Measurements from ENCODE around the gene TM9SF1.
A peak's percentile ranks its signal among the peaks of the same experiment; 100 is the strongest.
"Not testable (repeated sequence)": the region's sequence is repeated elsewhere in the genome, so short reads cannot be mapped to it uniquely, and the experiment has no call there.

TM9SF1 gene

DNA sequence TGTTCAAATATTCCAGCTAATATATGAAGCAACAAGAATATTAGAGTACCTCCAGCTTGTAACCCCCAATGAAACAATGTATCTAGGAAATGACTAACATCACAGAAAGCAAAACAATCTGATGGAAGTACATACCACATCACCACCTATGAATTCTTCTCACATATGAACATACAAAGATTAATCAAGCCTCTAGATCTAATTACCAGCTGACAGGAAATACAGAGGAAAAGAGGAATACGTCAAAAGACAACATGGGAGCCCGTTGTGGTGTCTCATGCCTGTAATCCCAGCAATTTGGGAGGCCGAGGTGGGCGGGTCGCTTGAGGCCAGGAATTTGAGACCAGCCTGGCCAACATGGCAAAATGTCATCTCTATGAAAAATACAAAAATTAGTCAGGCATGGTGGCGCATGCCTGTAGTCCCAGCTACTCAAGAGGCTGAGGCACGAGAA, 29.4 kb upstream of the TM9SF1 start:
- DNase-seq = no peak

DNA sequence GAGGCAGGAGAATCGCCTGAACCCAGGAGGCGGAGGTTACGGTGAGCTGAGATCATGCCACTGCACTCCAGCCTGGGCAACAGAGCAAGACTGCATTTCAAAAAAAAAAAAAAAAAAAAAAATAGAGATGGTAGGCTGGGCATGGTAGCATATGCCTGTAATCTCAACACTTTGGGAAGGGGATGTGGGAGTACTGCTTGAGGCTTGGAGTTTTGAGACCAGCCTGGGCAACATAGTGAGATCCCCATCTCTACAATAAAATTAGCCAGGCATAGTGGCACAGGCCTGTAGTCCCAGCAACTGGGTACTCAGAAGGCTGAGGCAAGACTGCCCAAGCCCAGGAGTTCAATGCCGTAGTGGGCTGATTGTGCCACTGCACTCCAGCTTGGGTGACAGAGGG, 27.7 kb upstream of the TM9SF1 start:
- DNase-seq = not testable (repeated sequence)

DNA sequence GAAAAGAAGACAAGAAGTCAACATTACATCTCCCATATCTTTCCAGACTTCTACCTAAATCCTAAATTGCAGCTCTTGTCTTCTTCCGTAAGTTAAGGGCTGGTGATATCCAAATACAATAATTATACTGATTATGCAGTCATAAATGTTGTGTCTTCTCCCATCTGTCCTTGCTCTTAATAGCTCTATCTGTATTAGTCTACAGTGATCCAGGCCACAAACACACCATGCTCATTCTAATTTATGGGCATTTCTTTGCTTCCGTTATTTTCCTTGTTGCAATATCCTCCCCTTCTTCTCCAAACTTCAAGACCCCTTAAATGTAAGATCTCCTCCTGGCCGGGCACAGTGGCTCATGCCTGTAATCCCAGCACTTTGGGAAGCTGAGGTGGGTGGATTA, 24.3 kb upstream of the TM9SF1 start:
- no peak for DNase-seq

DNA sequence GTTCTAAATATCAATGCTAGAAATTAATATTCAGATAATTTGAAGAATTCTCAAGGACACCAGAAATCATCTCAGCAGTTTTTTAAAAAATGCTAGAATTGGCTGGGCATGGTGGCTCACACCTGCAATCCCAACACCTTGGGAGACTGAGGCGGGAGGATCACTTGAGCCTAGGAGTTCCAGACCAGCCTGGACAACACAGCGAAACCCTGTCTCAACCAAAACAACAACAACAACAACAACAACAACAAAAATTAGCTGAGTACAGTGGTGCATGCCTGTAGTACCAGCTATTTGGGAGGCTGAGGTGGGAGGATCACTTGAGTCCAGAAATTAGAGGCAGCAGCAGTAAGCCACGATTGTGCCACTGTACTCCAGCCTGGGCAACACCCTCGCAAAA, 23.8 kb upstream of the TM9SF1 start:
- DNase-seq = no peak

DNA sequence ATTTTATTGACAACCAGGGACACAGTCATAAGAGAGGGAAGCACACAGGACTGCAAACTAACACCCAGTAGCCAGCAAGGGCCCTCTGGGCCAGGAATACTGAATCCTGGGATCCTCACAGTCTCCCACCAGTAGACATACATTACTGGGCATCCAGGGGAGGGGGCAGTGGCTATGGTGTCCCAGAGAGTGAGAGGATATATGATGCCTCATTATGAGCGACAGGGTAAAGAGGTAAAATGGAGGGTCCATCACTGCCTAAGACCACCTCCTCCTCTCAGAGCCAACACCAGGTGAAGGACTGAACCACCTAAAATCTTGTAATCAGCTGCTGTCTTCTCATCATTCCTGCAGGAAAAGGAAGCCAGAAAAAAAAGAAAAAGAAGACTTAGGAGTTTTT, 21.6 kb upstream of the TM9SF1 start:
- not testable (repeated sequence) for DNase-seq

DNA sequence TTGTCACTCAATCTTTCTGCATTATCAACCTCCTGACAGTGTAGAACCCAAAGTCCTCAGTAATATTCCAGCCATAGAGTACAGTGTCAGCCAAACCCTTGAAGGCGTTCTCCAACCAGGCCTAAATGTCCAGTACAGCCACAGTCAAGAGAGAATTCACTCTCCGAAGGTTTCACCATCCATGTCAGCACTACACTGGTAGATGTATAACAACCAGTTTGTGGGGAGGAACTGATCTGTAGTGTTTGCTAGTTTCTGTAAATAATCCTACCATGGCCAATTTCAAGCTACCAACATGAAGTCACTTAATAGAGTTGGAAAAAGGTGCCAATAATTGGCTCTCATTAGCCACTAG, 21.1 kb upstream of the TM9SF1 start:
- DNase-seq = no peak

DNA sequence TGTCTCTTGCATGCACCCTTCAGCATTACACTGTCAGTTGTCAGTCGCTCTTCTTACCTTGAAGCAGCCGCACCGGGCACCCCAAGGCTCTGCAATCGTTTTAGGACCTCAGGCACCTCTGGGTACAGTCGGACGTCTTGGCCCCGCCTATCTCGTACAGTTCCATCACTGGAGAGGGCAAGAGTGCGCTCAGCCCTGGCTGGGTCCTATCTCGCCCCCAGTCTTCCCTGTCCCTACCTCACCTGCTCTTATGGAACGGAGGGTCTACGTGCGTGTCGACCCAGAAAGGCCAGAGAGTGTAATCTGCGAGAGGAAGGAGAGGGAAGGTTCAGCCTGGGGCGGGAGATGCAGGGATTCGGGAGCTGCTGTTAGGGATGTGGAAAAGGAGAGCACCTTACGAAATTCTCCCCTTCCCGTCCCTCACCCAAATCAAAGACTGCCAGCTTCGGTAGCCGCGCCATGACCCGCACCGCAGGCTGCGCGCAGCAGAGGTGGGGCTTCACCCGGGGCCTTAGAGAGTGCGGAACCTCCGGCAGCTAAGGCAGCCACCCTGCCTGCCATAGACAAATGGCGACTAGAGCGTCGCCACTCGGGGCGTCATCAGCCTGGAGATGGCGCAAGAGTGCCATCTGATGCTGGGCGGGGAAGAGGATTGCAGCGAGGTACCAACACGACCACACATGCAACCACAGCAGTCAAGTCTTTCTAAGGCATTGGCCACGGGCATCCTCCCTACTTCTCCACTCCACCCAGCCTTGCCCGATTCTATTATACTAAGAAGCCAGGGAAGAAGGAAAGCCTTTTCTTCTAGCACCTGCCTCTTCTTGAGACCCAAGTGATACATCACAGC, 20.5 kb upstream of the TM9SF1 start, which contains the start of gene MDP1:
Gene MDP1, minus strand, starts transcription at position 572 of the 850 bp plus-strand sequence. Its CDS starts 111 bp downstream, at position 461.
- DNase-seq = peak; percentile 86

DNA sequence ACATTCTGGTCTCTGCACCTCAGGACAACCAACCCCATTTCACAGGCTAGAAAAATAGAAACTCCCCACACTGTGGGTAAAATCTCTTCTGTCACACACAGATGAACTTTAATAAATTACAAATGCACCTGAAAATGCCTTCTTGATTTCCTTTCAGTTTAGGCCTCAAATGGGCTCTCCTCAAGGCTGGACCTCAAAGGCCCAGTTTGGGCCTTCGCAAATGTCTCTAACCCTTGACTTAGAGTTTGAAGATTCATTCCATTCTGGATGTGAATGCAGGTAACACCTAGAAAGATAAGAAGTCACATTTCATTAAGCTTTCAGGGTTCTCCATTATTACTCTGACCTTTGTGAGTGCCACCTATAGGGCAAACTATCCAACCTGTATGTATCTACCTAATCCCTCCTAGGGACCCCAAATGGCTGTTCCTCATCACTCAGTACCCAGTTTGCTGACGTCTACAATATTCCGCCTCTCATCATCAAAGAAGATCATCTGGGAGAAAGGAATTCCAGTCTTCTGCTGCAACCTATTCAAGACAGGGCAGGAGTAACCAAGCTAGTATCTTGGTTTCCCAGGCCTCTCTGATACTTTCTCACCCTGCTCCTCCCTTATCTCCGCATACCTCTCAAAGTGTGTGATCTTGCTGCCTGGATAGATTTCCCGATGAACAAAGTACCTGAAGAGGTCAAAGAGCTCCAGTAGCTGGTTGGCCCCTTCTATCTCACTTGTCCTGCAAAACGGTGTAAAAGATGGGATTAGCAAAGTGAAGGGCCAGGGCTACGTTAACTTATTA, 18.8 kb upstream of the TM9SF1 start:
- DNase-seq = no peak

DNA sequence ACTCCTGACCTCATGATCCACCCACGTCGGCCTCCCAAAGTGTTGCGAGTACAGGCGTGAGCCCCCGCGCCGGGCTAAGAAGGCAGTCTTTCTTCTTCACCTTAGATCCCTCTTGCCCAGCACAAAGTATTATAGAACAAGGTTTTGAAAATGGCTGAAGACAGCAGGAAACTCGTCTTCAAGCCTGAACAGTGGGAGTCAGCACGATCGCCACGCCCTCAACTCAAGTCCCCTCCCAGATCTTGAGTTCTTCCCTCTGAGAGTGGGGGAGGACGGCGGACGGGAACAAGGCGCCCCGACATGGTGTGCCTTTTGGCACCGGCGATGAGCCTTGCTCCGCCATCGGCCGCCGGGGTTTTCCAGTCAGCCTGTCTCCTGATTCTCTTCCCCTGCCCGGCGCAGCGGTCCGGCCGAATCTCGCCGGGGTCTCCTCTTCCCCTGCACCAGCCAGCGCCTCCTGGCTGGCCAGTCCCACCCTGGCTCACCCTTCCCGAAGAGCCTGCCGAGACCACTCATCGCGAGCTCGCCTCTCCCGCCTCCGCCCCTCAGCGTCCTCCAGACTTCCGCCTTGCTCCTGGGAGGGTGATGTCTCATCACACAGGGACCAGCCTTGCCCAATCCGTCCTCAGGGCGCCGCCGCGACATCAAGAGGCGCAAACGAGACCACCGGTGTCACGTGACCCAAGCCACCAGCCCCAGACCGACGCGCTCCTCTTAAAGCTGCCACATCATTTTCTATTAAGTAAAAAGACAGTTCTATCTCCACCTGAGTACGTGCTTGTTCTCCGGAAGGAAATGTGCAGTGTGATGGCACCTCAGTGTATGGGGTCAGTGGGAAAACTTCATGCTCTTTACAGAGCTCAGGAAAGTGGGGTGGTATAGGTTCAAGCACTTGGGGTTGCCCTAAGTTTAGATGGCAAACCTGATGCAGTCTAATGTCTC, 18.0 kb upstream of the TM9SF1 start, which contains the start of gene CHMP4A:
Gene CHMP4A, minus strand, starts transcription at position 565 of the 942 bp plus-strand sequence. Its CDS starts 49 bp downstream, at position 516.
- DNase-seq = peak; percentile 96

DNA sequence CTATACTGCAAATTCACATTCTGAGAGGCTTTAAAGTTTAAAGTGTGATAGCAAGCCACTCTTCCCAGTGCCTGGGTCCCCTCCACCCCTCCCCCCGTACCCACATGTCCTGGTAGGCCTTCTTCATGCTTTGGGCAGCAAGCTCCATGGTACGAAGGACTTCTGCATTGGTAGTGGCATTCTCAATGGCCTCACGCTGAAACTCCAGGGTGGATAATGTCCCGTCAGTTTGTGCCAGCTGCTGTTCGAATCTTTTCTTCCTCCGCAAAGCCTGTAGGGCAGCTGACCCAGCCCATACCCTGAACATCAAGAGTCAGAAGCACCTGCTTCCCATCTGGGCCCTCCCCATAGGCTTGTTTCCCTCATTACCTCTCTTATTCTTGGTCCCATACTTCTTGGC, 16.1 kb upstream of the TM9SF1 start:
- no peak for DNase-seq

DNA sequence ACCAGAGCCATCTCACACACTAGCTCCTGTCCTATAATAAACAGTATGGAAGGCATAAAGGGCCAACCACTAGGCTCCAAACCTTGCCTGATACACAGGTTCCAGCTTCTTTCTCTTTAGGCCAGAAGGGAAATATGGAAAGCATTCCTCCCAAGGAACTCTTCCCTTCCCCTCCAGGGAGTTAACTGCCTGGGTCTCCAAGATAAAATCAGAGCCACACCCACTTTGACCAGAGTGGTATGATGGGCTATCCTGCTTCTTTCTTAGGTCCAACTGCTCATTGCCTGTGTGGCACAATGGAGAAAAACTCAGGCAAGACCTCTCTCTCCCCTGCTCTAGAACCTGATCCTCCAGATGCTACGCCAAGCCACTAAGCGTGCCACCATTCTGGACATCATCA, 12.4 kb upstream of the TM9SF1 start:
- DNase-seq = no peak

DNA sequence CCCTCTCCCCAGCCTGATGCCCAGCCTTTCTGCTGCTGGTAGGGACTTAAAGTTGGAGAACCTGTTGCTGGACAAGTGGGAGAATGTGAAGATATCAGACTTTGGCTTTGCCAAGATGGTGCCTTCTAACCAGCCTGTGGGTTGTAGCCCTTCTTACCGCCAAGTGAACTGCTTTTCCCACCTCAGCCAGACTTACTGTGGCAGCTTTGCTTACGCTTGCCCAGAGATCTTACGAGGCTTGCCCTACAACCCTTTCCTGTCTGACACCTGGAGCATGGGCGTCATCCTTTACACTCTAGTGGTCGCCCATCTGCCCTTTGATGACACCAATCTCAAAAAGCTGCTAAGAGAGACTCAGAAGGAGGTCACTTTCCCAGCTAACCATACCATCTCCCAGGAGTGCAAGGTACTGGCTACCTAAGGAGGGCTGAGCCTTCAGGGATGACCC, 11.9 kb upstream of the TM9SF1 start:
- DNase-seq = no peak

DNA sequence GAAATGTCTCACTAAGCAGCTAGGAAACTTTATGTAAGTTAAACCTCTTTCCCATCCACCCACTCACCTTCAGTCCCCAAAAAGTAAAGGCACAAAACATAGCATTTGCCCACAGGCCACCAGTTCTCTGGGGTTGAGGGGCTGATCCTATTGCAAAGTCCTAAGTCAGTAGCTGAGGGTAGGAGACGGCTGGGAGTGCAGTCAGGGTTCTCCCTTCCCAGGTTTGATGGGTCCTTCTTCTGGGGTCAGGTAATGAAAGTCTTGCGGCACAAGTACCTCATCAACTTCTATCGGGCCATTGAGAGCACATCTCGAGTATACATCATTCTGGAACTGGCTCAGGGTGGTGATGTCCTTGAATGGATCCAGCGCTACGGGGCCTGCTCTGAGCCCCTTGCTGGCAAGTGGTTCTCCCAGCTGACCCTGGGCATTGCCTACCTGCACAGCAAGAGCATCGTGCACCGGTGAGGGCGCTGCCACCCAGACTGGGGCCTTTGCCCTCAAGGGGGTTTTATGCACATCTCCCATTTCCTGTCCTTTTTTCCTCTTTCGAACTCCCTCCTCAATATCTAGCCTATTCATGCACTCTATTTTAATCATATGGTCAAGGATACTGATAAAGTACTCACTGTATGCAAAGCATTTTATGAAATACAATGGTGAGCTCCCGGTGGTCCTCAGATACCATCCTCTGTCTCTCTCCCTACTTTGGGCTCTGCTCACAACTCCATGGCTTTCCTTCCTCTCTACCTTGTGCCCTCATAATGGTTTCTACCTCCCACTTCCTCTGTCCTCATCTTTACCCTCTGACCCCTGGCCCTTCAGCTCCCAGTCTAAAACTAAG, 11.2 kb upstream of the TM9SF1 start:
- DNase-seq = no peak

DNA sequence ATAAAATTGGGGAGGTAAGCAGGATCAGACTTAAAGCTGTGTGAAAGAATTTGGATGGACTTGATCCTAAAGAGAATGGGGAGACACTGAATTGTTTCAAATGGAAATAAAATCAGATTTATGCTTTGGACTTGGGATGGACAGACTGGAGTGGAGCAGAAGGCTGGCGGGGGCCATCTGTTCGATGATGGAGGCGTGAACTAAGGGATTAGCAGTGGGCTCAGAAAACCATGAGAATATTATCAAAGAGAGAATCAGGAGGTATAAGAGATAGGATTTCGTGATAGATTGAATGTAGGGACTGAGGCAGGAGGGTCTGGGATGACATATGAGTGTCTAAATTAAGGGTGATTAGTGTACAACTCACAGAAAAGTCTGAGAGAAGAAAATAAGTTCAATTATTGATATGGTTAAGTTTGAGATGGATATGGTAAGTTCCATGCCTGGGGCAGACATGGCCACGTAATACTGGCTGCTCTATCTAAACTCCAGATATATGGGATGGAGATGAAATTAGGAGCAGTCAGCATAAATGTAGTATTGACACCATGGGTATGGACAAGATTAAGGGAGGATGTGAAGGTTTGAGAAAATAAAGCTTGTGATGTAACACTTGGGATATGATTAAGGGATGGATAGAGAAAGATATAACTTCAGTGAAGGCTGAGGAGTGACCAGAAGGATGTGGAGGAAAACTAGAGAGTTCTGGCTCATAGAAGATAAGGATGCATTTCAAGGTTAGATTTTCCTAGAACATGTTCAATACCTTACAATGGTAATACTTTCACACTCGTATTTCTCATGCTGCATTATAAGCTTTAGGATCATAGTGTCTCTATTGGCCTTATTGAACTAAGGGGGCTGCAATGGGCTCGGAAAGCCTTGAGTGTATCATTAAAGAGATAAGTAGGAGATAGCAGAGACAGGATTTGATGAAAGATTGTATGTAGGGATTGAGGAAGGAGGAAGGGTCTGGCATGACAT, 9.2 kb upstream of the TM9SF1 start:
- no peak for DNase-seq

DNA sequence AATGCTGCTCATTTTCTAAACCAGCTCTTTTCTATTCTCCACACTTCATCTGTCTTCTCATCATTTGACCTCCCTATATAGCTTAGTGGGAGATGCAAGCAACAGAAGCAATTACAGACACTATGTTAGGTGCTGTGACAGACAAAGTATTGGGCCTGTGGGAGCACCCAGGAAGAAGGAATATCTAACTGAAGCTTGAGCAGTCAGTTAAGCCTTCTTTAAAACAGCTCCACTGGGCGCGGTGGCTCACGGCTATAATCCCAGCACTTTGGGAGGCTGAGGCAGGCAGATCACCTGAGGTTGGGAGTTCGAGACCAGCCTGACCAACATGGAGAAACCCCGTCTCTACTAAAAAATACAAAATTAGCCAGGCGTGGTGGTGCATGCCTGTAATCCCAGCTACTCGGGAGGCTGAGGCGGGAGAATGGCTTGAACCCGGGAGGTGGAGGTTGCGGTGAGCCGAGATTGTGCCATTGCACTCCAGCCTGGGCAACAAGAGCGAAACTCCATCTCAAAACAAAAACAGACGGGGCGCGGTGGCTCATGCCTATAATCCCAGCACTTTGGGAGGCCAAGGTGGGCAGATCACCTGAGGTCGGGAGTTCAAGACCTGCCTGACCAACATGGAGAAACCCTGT, 8.1 kb upstream of the TM9SF1 start:
- DNase-seq = not testable (repeated sequence)

DNA sequence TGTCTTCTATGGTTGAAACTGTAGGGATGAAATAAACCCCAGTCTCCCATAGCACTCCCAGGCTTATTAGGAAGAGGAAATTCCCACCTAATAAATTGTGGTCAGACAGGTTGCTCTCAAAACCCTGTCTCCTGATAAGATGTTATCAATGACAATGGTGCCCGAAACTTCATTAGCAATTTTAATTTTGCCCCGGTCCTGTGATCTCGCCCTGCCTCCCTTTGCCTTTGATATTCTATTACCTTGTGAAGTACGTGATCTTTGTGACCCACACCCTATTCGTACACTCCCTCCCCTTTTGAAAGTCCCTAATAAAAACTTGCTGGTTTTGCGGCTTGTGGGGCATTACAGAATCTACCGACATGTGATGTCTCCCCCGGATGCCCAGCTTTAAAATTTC, 7.3 kb upstream of the TM9SF1 start:
- DNase-seq = not testable (repeated sequence)

DNA sequence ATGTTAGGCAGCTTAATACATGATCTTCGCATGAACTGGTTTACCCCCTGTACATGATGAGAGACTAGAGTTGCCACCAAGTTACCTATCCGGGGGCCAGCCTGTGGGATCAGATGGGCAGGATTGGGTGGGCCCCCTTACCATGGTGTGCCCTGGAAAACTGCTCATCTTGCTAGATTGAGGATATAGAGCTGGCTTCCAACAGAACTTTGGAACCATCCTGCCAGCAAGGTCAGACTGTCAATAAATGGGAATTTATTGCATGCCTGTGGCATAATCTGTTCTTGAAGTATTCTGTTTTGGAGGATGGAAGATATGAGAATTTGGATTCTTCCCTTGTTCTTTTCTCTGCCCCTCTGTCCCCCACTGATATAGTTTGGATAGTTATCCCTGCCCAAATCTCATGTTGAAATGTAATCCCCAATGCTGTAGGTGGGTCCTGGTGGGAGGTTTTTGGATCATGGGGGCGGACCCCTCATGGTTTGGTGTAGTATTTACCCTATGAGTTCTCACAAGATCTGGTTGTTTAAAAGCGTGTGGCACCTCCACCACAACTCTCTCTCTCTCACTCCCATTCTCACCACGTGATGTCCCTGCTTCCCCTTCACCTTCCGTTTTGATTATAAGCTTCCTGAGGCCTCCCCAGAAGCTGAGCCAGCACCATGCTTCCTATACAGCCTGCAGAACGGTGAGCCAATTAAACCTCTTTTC, 3.7 kb upstream of the TM9SF1 start:
- DNase-seq = no peak

DNA sequence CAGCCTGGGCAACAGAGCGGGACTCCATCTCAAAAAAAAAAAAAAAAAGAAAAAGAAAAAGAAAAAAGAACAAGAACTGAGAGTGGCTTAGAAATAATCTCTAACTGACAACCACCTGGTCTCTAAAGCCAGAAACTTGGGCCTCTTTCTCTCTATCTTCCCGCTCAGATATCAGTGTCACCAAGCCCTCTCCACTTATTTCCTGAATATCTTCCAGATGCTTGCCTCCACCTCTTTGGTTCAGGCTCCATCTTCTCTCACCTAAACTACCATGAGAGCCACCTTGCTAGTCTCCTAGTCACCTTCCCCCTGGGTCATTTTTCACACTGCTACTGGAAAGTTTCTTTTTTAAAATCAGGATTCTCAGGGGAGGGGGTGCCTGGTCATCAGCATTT, 1.8 kb upstream of the TM9SF1 start:
- no peak for DNase-seq
